ENCODE measurements around the gene CALR3.
"Not testable (repeated sequence)": the region's sequence is repeated elsewhere in the genome, so short reads cannot be mapped to it uniquely, and the experiment has no call there.

Gene CALR3, protein sequence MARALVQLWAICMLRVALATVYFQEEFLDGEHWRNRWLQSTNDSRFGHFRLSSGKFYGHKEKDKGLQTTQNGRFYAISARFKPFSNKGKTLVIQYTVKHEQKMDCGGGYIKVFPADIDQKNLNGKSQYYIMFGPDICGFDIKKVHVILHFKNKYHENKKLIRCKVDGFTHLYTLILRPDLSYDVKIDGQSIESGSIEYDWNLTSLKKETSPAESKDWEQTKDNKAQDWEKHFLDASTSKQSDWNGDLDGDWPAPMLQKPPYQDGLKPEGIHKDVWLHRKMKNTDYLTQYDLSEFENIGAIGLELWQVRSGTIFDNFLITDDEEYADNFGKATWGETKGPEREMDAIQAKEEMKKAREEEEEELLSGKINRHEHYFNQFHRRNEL

DNA sequence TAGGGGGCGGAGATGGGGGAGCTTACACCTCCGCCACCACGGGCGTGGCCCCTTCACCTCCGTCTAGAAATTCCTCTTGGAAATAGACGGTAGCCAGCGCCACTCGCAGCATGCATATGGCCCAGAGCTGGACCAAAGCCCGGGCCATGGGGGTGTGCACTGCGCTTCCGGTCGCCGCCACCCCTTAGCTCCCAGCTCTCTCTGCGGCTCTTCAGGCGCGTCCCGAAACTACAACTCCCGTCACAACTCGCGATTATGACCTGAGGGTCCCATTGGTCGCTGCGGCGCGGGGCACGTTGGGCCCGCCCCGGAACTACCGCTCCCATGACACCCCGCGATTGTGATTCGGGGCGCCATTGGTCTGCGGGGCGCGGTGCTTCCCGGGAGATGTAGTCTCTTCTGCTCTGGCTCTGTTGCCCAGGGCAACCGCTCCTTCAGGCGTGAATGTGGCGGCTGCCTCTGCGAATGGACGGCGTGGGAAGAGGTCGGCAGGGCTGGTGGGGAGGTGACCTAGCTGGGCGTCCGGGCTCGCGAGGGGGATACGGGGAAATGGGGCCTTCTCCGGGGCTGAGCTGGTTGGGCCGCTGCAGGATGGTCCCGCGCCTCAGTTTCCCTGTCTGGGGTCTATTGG lies at the start of gene CALR3, which contains the start of gene C19orf44:
Gene CALR3, minus strand, starts transcription at position 186 of the 631 bp plus-strand sequence. Its CDS starts 38 bp downstream, at position 148.
Gene C19orf44, plus strand, starts transcription at position 413 of the 631 bp plus-strand sequence. CDS start 4,399 bp downstream, outside the sequence.
- peak; percentile 90 to 97 (median 94) for DNase-seq

DNA sequence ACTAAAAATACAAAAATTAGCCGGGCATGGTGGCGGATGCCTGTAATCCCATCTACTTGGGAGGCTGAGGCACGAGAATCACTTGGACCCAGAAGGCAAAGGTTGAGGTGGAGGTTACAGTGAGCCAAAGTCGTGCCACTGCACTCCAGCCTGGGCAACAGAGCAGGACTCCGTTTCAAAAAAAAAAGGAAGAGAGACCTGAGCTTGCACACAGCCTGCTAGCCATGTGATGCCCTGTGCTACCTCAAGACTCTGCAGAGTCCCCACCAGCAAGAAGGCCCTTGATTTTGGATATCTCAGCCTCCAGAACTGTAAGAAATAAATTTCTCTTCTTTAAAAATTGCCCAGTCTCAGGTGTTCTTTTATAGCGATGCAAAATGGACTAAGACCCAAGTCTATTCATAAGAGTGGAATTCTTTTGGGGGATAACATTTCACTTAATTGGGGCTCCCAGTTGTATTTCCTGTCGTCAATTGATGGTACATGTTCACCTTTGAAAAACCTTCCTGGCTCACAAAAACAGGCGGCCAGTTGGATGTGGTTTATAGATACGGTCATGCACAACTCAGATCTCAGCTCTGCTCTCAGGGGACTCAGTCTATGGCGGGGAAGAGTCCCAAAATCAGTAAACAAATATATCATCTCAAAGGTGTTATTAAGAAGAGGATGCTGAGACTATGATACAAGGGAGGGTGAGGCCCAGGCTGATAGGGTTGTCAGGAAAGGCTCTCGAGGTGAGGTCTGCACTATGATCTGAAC lies 48.7 kb upstream of the CALR3 start:
- DNase-seq, result no peak

DNA sequence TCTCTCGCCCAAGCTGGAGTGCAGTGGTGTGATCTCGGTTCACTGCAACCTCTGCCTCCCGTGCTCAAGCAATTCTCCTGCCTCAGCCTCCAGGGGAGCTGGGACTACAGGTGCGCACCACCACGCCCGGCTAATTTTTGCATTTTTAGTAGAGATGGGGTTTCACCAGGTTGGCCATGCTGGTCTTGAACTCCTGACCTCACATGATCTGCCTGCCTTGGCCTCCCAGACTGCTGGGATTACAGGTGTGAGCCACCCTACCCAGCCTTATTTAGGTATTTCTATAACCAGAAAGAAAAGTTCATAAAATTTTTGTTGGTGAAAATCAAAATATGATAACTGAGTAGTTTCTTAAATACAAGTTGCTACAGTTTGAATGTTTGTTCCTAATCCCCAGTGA lies 47.8 kb upstream of the CALR3 start:
- DNase-seq, result not testable (repeated sequence)

DNA sequence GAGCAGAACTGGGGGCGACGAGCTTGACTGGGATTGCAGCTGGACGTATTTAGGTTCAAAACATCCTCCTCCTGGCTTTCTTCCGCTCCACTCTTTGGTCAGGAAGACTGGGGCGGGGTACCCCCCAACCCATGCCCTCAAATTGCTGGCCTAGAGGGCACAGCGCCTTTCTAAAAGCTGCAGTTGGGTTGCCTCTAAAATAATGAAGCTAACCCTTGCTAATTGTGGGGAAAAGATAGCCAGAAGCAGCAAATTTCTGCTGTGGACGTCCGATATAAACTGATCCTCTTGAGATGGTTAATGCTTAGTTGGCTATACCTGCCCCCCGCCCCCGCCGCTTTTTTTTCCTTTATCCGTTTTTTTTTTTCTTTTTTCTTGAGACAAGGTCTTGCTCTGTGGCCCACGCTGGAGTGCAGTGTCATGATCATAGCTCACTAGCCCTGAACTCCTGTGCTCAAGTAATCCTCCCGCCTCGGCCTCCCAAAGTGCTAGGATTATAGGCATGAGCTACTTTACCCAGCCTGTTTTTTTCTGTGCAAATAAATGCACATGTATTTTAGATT lies 47.0 kb upstream of the CALR3 start:
- DNase-seq, result no peak

- peak; percentile 89 to 94 (median 92) for DNase-seq
Measured at GRCh38 chr19:16542045-16542909, 46.3 kb upstream of the CALR3 start, which contains the start of gene CHERP. Gene CHERP (minus strand): TSS chr19:16542437. CDS start chr19:16542378, 59 bp downstream.

DNA sequence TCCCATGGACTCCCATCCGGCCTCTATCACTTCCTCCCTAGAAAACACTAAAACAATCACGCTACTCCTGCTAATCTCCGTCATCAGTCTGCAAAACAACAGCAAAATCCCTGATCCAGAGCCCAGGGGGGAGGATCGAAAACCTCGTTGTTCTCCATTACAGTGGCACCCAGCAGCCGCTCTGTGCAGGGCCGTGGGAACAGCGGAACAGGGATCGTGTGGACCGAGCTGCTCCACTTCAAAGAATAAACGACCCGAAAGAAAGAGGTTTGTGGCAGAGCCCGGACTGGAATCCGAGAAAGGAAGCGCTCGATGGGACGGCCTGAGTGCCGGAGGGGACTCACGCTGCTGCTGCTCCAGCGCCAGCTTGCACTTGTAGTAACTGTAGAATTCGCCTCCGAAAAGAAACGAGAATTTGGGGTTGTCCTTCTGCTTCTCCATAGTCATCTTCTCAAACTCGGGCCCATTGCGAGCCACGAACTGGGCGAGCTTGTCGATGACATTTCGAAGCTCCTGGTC lies 45.6 kb upstream of the CALR3 start:
- no peak for DNase-seq

GRCh38 chr19:16540948-16541347 lies 45.0 kb upstream of the CALR3 start:
- no peak for DNase-seq

DNA sequence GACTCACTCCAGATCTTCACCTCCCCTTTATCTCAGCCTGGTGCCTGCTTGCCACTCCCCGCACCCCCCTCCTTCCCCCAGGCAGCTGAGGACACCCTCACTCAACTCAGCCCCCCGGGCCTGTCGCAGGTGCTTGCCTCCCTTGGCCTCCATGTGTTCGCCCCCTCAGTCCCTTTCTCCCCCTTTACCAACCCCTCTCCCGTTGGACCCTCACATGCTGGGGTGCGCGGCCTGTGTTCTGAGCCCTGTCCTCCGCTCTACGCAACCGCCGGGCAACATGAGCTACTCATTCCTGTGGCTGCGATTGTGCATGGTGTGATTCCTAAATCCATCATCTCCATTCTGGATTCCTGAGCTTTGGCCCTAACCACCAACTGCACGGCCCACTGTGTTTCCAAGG lies 41.1 kb upstream of the CALR3 start:
- no peak for DNase-seq

DNA sequence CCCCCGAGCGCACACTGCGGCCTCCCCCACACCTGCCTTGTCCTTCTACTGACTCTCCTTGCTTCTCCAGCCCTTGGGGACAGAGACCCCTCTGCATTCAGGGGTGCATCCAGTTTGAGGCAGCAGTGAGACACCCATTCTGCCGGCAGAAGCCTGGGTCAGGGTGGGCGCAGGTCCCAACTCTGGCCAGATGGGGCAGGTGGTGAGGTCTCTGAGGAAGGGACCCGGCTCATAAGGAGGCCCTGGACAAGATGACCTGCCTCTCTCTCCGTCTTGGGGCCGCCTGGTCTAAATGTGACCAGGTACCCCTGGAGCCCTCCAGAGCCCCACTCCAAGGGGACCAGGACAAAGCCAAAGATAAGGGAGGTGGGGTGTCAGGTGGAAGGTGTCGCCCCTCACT lies 40.2 kb upstream of the CALR3 start:
- no peak for DNase-seq

- no peak for DNase-seq
Measured at GRCh38 chr19:16535381-16535780, 39.4 kb upstream of the CALR3 start.

- DNase-seq, result no peak
Measured at GRCh38 chr19:16532440-16533234, 36.7 kb upstream of the CALR3 start.

DNA sequence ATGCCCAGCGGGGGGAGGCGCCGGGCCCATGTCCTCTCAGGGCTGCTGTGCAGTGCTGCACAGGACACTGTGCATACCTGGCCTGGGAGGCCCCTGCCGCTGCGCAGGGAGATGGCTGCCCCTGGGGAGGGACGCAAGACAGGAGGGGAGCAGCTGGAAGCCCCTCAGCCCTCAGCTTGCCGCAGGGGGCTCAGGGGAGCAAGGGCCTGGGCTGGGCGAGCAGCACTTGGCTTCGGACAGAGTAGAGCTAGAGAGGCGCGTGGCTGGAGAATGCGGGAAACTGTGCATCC lies 35.4 kb upstream of the CALR3 start:
- DNase-seq, result no peak

DNA sequence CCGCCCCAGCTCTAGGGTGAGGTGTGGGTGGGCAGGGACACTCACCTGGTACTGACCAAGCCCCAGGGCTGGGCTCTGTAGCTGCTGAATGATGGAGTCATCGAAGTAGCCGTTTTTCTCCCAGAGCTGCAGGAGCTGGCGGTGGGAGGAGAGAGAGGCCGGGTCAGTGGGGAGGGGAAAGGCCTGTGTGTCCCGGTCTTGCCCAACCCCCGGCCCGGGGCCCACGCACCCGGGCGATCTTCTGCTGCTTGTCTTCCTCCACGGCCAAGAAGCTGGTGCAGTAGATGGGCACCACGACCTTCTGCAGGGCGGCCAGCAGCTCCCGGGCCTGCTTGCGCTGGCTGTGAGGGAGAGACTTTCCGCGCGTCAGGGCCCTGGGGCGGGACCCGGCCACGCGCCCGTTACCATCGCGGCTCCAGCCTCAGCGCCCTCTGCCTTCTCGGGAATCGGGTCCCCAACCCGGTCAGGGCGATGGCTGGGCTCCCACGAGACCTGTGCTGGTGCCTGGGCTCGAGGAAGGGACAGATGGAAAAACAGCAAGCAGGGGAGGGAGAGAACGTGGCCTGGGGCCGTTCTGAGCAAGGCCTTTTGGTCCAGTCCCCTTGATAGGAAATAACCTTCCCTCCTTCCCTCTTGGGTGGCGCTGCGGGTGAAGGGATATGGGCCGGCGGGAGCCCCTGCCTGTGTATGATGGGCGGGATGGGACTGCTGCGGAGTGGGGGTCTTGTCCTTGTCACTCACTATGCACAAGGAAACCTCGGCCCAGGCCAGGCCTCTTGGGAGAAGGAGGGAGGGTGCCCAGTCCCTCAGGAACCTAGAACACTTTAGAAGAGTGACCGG lies 34.8 kb upstream of the CALR3 start:
- no peak for DNase-seq

- DNase-seq, result no peak
Measured at GRCh38 chr19:16529466-16530144, 33.6 kb upstream of the CALR3 start.

GRCh38 chr19:16527971-16528521 lies 32.1 kb upstream of the CALR3 start:
- DNase-seq, result peak in 5 of 6 experiments; percentile 11 to 55 (median 32)

- DNase-seq, result no peak
Measured at GRCh38 chr19:16527334-16527935, 31.5 kb upstream of the CALR3 start.

GRCh38 chr19:16525751-16526481 lies 29.9 kb upstream of the CALR3 start:
- no peak for DNase-seq
